Body of pancreas (tissue), 4 donors: ENCODE results near the gene S100B. TPM values are rescaled to one million over a fixed set of nuclear protein-coding genes. Genes with fewer than 3 reads are reported as not detected.

Experiments used
- ATAC-seq: fragments of 150-250 bp; one replicate; pipeline ENCODE4 v1.9.1; 2016
- DNase-seq, 4 donors: peaks; one replicate each; pipeline ENCODE4 v3.0.0-alpha.2; 2019
- H3K27ac ChIP-seq, 4 donors: fragments of 200-600 bp; sonication (generic); 1 replicate in 3 of 4; 2 replicates in 1 of 4; pipeline versions ENCODE4 v1.5.1 to v1.6.1; 2016 to 2019; ENCODE audit warnings: mild to moderate bottlenecking in 1 of 4, mixed read lengths in 1 of 4, moderate library complexity in 1 of 4
- H3K27me3 ChIP-seq, 2 donors: fragments of 200-600 bp; sonication (generic); one replicate each; pipeline ENCODE4 v1.6.0; 2016; ENCODE audit warnings: mild to moderate bottlenecking in 1 of 2
- H3K36me3 ChIP-seq, 2 donors: fragments of 200-600 bp; sonication (generic); replicated peaks in 1 of 2; 2 replicates each; pipeline ENCODE4 v1.5.1; 2016; ENCODE audit warnings: low read depth in 2 of 2; ENCODE audit not compliant: insufficient read depth in 1 of 2
- H3K4me1 ChIP-seq: fragments of 200-600 bp; sonication (generic); one replicate; pipeline ENCODE4 v1.6.0; 2016
- H3K4me3 ChIP-seq, 2 donors: fragments of 200-600 bp; sonication (generic); 1 replicate in 1 of 2; 2 replicates in 1 of 2; pipeline ENCODE4 v1.5.1; 2016 to 2019
- H3K9me3 ChIP-seq, 3 donors: fragments of 200-600 bp; sonication (generic); 1 replicate in 2 of 3; 2 replicates in 1 of 3; pipeline ENCODE4 v1.5.1; 2016
- CTCF ChIP-seq, 7 experiments: fragments of 450-650 bp in 4 of 7; fragments of 200-600 bp in 3 of 7; sonication (generic) in 3 of 7; IDR thresholded peaks; one replicate each; pipeline ENCODE4 v1.5.1; 2016 to 2019; ENCODE audit warnings: antibody characterized with exemption in 7 of 7
- POLR2A ChIP-seq, 3 donors: fragments of 450-650 bp; IDR thresholded peaks; one replicate each; pipeline ENCODE4 v1.6.1; 2016; ENCODE audit warnings: antibody characterized with exemption in 3 of 3, mild to moderate bottlenecking in 2 of 3
- WGBS, 2 donors: methylation state at CpG; one replicate each; pipeline ENCODE4 v1.1.5; 2017; 5-methylcytosine and 5-hydroxymethylcytosine counted together
- intact Hi-C: fragments of 100-400 bp; cut with DNase I; formaldehyde crosslinking; loops from one replicate; pipeline ENCODE4 v1.15.1; 2023
- total RNA-seq, 2 donors: library from RNA; depleted of rRNA; stranded (reverse); fragments of >200 nt; gene quantifications; one replicate each; pipeline ENCODE4 v1.1.0, GENCODE V29; 2016

The S100B gene
- total RNA-seq, 2 donors from 2014 or later = 2.6 to 33.9 TPM

DNA sequence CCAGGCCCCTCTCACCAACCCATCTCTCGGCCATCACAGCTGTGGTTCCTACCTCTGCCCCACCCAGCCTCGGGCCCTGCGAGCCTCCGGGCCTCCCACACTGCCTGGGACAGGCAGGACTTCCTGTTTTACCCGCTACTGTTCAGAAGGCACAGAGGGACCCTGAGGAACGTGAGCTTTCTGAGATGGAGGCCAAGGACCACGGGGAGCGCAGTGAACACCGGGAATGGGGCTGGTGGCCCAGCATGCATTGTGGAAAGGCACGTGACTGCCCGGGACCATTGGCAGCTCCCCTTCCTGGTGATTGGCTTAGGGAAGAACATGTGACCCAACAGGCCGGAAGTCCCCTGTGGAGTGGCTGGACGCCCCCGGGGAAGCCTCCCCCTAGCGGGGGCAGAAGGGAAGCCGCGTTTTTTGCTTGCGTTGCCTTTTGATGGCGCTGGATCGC lies 7.0 kb downstream of the S100B start:
- TF ChIP-seq CTCF (IDR thresholded peaks at IDR 0.05) = no peak
- no peak for TF ChIP-seq POLR2A (IDR thresholded peaks at IDR 0.05)
- H3K36me3 ChIP-seq = no peaks in the 10 kb centered on the region
- WGBS, 2 donors = 90 to 91% methylated on average over 10 to 20 of the region's 20 CpGs
- peaks cover 0 to 14% (median 0%) of the 10 kb centered on the region in 3 donors for H3K9me3 ChIP-seq
- peaks cover 10% of the 10 kb centered on the region for H3K4me1 ChIP-seq
- no peaks in the 10 kb centered on the region for H3K27me3 ChIP-seq
- intact Hi-C loops = no loop called here
- no peak overlapping the region for H3K27ac ChIP-seq
- no peak overlapping the region for H3K4me3 ChIP-seq
- DNase-seq = no peak
- no peak for ATAC-seq

DNA sequence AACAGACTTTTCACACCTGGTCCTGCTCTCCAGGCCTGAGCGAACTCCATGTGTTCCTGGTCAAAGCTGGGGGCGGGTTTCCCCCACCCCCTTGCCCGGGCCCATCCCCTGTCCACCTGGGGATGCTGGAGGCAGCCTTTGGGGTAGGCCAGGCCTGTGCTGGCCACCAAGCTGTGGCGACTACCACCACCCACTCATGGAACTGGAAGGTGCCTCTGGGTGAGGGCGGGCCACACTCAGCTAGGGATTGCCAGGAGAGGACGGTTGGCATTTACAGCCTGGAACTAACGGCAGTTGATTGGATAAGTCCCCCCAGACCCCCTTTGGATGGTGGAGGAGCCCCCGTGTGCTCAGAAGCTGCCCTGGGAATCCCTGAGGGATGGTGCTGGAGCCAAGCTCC lies 7.9 kb downstream of the S100B start:
- ATAC-seq = no peak
- H3K27ac ChIP-seq = no peak overlapping the region
- peaks cover 0 to 17% (median 0%) of the 10 kb centered on the region in 3 donors for H3K9me3 ChIP-seq
- TF ChIP-seq CTCF (IDR thresholded peaks at IDR 0.05) (no peak), POLR2A (IDR thresholded peaks at IDR 0.05) (no peak)
- no peaks in the 10 kb centered on the region for H3K27me3 ChIP-seq
- 81 to 90% methylated on average over 2 to 8 of the region's 8 CpGs for WGBS, 2 donors
- intact Hi-C loops = no loop called here
- H3K4me1 ChIP-seq = peaks cover 10% of the 10 kb centered on the region
- DNase-seq = no peak
- no peak overlapping the region for H3K4me3 ChIP-seq
- H3K36me3 ChIP-seq = no peaks in the 10 kb centered on the region

GRCh38 chr21:46596201-46596600 lies 8.7 kb downstream of the S100B start:
- H3K4me1 ChIP-seq = peaks cover 5% of the 10 kb centered on the region
- no peak for TF ChIP-seq POLR2A (IDR thresholded peaks at IDR 0.05)
- no peak for TF ChIP-seq CTCF (IDR thresholded peaks at IDR 0.05)
- H3K9me3 ChIP-seq = peaks cover 0 to 17% (median 0%) of the 10 kb centered on the region in 3 donors
- H3K27me3 ChIP-seq = no peaks in the 10 kb centered on the region
- H3K27ac ChIP-seq = no peak overlapping the region
- H3K4me3 ChIP-seq = no peak overlapping the region
- no peak for DNase-seq
- no peak for ATAC-seq
- WGBS, 2 donors = 90 to 100% methylated on average over 1 of the region's 1 CpG
- intact Hi-C loops = no loop called here
- no peaks in the 10 kb centered on the region for H3K36me3 ChIP-seq

DNA sequence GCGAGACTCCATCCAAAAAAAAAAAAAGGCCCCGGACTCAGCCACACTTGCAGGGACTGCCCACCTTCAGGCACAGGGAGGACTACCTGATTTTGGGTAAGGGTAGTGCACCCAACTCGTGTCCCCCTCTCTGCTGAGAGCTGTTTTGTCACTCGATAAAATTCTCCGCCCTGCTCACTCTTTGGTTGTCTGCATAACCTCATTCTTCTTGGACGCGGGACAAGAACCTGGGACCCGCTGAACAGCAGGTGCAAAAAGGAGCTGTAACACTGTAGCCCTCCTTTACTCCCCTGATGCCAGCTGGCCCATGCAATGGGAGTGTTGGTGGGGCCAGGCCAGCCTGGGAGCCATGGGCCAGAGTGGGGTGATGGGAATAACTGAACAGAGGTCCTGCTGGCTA lies 10.6 kb downstream of the S100B start:
- ATAC-seq = no peak
- H3K9me3 ChIP-seq = peaks cover 0 to 17% (median 0%) of the 10 kb centered on the region in 3 donors
- no peak for DNase-seq
- TF ChIP-seq CTCF (IDR thresholded peaks at IDR 0.05) = no peak
- no peak for TF ChIP-seq POLR2A (IDR thresholded peaks at IDR 0.05)
- peaks cover 5% of the 10 kb centered on the region for H3K4me1 ChIP-seq
- H3K27me3 ChIP-seq = no peaks in the 10 kb centered on the region
- no peak overlapping the region for H3K27ac ChIP-seq
- H3K4me3 ChIP-seq = no peak overlapping the region
- WGBS, 2 donors = 88 to 90% methylated on average over 8 of the region's 8 CpGs
- intact Hi-C loops = no loop called here
- no peaks in the 10 kb centered on the region for H3K36me3 ChIP-seq

- no peak for DNase-seq
- H3K4me3 ChIP-seq = no peak overlapping the region
- WGBS, 2 donors = 77 to 85% methylated on average over 7 of the region's 7 CpGs
Measured at GRCh38 chr21:46585191-46585953, 19.5 kb downstream of the S100B start.

More at GRCh38 chr21:46585191-46585953, 19.5 kb downstream of the S100B start:
- Histone ChIP-seq H3K36me3 (no peaks in the 10 kb centered on the region), H3K9me3 (no peaks in the 10 kb centered on the region), H3K27ac (no peak overlapping the region), H3K27me3 (no peaks in the 10 kb centered on the region), H3K4me1 (no peaks in the 10 kb centered on the region)
- ATAC-seq = no peak
- no peak for TF ChIP-seq CTCF (IDR thresholded peaks at IDR 0.05)
- no peak for TF ChIP-seq POLR2A (IDR thresholded peaks at IDR 0.05)
- intact Hi-C loops = no loop called here
